Jurkat, Clone E6-1 (cell line): Measurements from ENCODE around the gene MED27.
"Not testable (repeated sequence)": the region's sequence is repeated elsewhere in the genome, so short reads cannot be mapped to it uniquely, and the experiment has no call there.

ENCODE experiments used
- DNase-seq: peaks from one replicate; pipeline ENCODE4 v3.0.0-alpha.2; 2011; ENCODE audit warnings: low read depth, low spot score
- H3K4me3 ChIP-seq: 2 replicates; pipeline ENCODE4 v1.5.1; 2011; ENCODE audit warnings: mild to moderate bottlenecking, low read length, control low read depth, moderate library complexity

Gene MED27

DNA sequence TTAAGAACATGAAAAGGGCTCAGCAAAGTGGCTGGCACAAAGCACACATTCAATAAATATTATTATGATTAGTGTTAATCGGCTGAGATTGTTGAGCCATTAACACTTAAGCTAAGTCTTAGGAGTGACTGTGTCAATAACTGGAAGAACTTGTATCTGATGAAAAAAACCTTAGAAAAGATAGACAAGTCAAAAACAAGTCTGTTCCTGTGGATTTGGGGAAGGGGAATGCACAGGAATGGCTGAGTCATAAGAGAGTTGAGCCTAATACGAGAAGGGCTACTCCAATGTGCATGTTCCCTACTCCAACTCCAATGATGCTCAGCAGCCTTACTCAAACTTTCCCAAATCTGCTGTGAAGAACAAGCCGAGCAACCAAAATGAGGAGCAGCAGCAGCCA is 53.9 kb downstream of the MED27 start:
- no peak for DNase-seq
- no peak overlapping the region for H3K4me3 ChIP-seq

DNA sequence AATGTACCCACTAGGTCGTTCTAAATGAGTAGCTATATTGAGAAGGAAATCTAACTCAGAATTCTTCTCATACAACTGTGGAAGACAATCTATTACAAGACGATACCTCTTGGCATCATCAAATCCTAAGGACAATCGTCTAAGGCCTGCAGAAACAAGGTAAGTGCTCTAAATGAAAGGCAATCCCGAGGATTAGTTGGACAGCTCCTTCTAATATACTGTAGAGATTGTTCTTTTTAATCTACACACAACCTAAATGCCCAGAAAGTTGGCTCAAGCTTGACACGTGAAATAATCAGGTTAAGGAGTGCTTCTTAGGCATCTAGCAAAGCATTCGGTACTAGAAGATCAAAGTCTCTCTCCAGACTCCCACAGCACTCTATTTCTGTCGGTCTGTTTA is 55.1 kb downstream of the MED27 start:
- H3K4me3 ChIP-seq, result no peak overlapping the region
- DNase-seq, result no peak

GRCh38 chr9:132023419-132024180 is 56.1 kb downstream of the MED27 start:
- no peak for DNase-seq
- no peak overlapping the region for H3K4me3 ChIP-seq

- DNase-seq, result no peak
- no peak overlapping the region for H3K4me3 ChIP-seq
These were observed 58.7 kb downstream of the MED27 start for GRCh38 chr9:132020820-132021510.

GRCh38 chr9:132020272-132020671 is 59.4 kb downstream of the MED27 start:
- no peak overlapping the region for H3K4me3 ChIP-seq

DNA sequence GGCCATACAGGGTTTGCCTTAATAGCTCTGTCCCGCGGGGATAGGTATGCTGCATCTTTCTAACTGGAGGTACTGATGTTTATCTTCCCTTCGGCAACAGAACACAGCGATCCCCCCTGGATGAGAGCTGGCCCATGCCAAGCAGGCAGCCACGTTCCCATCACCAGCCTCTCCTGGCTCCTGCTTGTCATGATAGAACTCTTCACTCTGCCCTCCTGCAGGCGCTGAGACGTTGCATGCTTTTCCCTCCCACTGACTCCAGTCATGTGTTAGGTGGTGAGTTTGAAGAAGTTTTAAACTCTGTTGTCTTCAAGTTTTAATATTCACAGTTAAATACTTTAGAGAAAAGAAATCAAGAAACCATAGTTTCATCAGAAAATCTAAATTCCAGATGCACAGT is 60.0 kb downstream of the MED27 start:
- H3K4me3 ChIP-seq, result no peak overlapping the region
- no peak for DNase-seq

More at GRCh38 chr9:132020272-132020671, 59.4 kb downstream of the MED27 start:
- no peak for DNase-seq

GRCh38 chr9:132018957-132019405 is 60.7 kb downstream of the MED27 start:
- H3K4me3 ChIP-seq, result no peak overlapping the region
- DNase-seq, result no peak

- DNase-seq, result no peak
- H3K4me3 ChIP-seq, result no peak overlapping the region
These were observed 63.2 kb downstream of the MED27 start for GRCh38 chr9:132016456-132016855.

DNA sequence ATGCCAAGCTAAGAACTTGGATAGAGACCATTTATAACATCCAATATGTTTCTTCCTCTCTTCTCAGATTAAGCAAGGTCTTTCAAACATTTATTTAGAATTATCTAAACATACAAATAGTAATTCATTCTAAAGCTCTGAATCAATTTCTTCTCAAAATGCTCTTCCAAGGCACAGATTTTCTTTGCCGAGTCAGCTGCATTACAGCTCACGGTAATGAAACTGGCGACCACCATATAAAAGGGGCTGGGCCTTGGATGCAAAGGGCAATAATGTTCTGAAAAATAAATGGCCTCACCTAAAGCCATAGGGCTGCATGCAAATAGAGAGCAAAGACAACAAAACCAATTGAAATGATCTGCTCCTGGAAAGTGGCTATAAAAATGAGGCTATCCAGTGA is 63.8 kb downstream of the MED27 start:
- DNase-seq, result no peak
- no peak overlapping the region for H3K4me3 ChIP-seq

- no peak overlapping the region for H3K4me3 ChIP-seq
- no peak for DNase-seq
These were observed 65.4 kb downstream of the MED27 start for GRCh38 chr9:132014218-132014805.

GRCh38 chr9:132012704-132013357 is 66.8 kb downstream of the MED27 start:
- no peak overlapping the region for H3K4me3 ChIP-seq
- no peak for DNase-seq

DNA sequence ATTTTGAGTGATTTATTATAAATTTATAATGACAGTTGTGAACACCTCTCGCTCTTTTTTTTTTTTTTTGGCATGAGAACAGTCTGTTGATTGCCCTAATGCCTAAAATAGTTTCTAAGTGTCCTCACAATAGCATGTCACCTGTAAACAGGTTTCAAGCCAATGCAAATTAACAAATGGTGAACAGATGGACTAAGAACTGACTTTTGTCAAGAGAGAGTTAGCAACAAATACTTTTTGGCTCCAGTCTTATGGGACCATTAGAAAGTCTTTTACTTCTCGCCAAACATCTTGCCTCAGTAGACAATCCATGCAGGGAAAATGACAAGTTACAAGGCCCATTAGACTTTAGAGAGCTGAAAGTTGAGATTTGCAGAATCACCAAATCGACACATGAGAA is 67.8 kb downstream of the MED27 start:
- no peak overlapping the region for H3K4me3 ChIP-seq
- DNase-seq, result no peak

- H3K4me3 ChIP-seq, result no peak overlapping the region
- DNase-seq, result no peak
These were observed 68.4 kb downstream of the MED27 start for GRCh38 chr9:132011309-132011708.

DNA sequence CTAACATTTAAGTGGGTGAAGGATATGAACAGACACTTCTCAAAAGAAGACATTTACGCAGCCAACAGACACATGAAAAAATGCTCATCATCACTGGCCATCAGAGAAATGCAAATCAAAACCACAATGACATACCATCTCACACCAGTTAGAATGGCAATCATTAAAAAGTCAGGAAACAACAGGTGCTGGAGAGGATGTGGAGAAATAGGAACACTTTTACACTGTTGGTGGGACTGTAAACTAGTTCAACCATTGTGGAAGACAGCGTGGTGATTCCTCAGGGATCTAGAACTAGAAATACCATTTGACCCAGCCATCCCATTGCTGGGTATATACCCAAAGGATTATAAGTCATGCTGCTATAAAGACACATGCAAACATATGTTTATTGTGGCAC is 69.5 kb downstream of the MED27 start:
- not testable (repeated sequence) for H3K4me3 ChIP-seq, DNase-seq

GRCh38 chr9:132008855-132009812 is 70.5 kb downstream of the MED27 start:
- DNase-seq, result no peak
- H3K4me3 ChIP-seq, result no peak overlapping the region

- no peak overlapping the region for H3K4me3 ChIP-seq
- no peak for DNase-seq
These were observed 71.4 kb downstream of the MED27 start for GRCh38 chr9:132008184-132008803.

DNA sequence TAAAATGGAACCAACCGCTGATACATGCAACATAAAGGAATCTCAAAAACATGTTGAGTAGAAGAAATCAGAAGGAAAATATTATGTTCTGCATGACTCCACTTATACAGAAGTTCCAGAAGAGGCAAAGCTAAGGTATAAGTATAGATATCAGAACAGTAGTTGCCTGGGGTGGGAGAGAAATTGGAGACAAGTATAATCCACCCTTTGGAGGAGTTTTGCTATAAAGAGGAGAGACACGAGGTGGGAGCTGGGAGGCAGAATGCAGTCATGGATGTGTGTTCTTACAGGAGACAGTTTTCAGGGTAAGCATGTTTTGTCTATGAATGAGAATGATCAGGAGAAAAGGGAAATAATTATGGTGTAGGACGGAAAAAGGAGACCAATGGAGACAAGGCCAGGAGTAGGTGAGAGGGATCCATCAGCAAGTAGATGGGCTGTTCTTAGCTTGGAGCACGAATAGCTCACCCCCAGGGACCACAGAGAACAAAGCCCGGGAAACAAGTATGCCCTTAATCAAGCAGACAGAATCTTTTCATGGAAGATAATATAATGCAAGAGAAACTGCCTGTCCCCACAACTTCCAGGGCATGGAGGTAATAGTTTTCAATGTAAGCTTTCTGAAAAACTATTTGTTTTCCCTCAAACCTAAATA is 72.2 kb downstream of the MED27 start:
- no peak for DNase-seq

More for the DNA sequence above, 72.2 kb downstream of the MED27 start:
- H3K4me3 ChIP-seq, result no peak overlapping the region
